Renal pelvis (tissue), 4 donors: Measurements from ENCODE around the gene HOXA9. TPM values are rescaled to one million over a fixed set of nuclear protein-coding genes. Genes with fewer than 3 reads are reported as not detected.
A peak's percentile ranks its signal among the peaks of the same experiment; 100 is the strongest.

Experiments
- DNase-seq: peaks from one replicate; pipeline ENCODE4 v3.0.0-alpha.2; 2013
- polyA plus RNA-seq, 3 donors: library from polyadenylated mRNA; unstranded; fragments of 120-200 nt; gene quantifications; one replicate each; pipeline ENCODE4 v1.2.1, GENCODE V29; 2013; ENCODE audit not compliant: insufficient read length in 3 of 3

The HOXA9 gene
- polyA plus RNA-seq, 3 donors = 102 to 118 (median 115) TPM

DNA sequence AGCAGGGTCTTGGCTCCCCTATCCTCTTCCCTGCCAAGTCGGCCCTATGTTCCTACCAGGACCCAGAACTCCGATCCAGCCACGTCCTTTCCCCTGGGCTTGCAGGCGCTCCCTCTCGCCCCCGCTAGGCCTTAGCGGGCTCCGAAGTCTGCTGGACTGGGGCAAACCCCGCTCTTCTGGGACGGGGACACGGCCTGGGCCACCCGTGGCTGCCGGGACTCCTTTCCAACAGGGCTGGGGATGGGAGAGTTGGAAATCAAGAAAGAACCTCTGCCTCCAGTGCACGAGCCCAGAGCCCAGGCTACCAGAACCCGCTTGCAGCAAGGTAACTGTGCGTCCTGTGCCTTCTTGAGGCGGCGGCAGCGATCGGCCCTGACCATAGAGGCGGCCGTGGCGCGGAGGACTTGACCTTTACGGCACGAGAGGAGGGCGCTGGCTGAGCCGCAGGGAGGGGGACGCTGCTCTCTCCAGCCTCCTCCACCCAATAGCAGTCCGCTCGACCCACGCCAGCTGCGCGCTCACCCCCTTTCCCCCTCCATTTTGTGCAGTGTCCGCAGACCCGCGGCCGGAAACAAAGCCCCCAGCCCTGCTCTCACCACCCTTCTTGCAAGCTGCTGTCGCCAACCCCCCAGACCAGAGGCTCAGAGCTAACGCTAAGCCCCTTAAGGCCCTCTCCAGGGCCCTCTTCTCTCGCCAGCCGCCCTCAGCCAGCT, 26.7 kb upstream of the HOXA9 start:
- no peak for DNase-seq

- no peak for DNase-seq
Observed at GRCh38 chr7:27191161-27191731, 25.9 kb upstream of the HOXA9 start.

DNA sequence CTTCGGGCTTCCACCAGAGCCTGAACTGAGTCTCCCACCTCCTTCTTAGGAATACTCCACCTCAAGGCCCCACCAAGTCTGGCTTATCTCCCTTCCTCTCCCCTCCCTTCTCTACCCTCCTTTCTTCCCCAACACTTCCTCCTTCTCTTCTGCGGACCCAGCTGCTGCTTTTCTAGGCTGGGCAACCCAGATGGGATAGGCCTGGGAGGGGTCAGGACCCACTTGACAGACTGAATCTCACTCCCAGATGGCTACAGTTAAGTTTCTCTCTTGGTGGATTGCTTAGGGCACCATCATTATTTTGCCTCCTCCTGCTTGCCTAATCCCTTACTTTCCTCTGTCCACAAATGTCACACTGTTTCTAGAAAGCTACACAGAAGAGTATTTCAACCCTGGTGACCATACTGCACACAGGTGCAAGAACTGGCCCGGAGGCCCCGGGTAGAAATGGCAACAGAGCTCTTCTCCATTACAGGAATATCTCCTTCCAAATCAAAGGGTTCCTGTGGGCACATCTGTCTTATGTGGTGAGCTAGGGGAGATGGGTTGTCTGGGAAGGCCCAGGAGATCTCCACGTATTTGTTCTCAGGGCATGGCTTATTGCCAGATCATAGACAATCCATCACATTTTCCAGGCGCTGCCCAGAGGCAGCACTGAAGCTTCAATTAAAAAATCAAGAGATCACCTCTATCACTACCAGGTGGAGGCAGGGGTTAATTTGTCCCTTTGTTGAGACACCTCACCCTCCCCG, 24.8 kb upstream of the HOXA9 start:
- no peak for DNase-seq

- peak; percentile 86 for DNase-seq
Observed at GRCh38 chr7:27189295-27189996, 24.1 kb upstream of the HOXA9 start.

DNA sequence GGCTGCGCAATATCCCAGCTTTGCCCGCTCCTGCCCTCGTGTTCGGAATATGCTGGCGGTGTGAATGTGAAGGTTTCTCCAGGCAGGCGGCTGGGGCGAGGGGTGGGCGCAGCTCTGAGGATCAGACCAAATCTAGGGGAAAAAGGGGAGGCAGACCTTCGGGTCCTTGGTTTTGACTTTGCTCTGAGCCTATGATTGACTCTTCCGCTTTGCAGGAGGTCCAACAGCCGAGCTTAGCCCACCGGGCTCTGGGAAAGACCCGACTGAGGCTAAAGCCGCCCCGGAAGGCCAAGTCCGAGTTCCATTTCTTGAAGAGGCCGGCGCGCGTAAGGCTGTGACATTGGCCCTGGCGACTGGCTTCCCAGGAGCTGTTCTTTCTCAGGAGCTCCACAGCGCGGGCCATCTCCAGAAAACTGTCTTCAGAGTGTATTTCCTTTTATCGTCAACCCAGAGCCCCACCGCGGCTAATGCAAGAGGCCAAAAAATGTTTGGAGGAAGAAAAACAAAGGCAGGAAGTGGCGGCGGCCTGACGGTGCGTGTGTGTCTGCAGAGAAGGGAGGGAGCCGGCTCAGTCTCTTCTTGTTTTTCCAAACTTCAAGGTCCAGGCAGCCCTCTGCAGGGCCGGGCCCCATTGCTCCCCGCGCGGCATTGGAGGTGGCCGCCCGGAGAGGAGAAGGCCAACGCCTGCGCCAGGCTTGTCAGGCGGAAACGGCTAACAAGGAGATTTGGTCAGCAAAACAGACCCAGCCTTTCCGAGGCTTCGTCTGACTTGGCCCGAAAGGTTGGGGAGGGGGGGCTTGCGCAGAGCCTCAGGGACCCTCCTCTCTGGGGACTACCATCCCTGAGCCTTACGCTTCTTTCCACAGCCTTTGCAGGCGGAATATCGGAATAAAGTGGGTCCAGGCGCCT, 23.3 kb upstream of the HOXA9 start:
- DNase-seq = no peak

DNA sequence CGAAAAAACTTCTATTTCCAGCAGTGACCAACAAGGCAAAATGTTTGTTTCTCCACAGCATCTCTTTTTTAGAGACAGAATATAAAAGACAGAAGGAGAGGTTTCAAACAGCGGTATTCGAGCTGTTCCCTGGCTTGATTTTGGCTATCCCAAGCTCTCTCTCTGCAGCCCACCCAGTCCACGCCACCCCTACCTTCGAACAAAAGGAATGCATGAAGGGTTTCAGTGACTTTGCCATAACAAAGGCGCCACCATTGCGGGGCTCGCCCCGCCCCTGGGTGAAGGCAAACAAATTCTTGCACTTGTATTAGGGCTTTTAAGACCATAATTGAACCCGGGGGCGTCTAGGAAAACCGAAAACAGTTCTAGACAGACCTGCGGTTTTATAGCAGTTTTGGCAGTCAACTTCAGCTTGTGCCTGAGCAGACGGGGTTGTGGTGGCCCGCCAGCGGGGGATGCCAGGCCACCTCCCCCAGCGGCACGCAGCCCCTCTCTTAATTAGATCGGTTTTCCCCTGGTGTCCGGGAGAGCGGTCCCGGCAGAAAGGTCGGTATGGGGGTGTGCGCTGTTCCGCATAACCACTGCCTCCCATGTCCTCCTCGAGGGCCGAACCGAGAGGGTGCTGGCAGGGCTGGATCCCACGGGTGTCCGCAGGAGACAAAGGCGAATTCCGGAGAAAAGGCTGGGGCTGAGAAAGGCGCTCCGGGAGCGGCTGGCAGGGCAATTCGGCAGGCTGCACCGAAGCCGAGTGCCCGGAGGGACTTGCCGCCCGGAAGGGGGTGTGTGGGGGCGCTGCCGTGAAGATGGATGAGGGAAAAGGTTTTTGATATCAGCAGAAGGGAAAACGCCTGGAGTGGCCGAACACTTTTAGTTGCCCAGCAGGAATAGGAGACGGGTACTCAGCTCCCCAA, 22.4 kb upstream of the HOXA9 start:
- no peak for DNase-seq

- DNase-seq = no peak
Observed at GRCh38 chr7:27186668-27187474, 21.5 kb upstream of the HOXA9 start.

- no peak for DNase-seq
Observed at GRCh38 chr7:27185854-27186667, 20.7 kb upstream of the HOXA9 start.

GRCh38 chr7:27185013-27185853, 19.9 kb upstream of the HOXA9 start, which contains the start of gene HOXA11:
Gene HOXA11, minus strand, starts transcription at chr7:27185232. Its CDS starts 88 bp downstream, at chr7:27185144.
- DNase-seq = peak; percentile 95

GRCh38 chr7:27184337-27185012, 19.1 kb upstream of the HOXA9 start:
- no peak for DNase-seq

GRCh38 chr7:27183682-27184336, 18.5 kb upstream of the HOXA9 start:
- no peak for DNase-seq

DNA sequence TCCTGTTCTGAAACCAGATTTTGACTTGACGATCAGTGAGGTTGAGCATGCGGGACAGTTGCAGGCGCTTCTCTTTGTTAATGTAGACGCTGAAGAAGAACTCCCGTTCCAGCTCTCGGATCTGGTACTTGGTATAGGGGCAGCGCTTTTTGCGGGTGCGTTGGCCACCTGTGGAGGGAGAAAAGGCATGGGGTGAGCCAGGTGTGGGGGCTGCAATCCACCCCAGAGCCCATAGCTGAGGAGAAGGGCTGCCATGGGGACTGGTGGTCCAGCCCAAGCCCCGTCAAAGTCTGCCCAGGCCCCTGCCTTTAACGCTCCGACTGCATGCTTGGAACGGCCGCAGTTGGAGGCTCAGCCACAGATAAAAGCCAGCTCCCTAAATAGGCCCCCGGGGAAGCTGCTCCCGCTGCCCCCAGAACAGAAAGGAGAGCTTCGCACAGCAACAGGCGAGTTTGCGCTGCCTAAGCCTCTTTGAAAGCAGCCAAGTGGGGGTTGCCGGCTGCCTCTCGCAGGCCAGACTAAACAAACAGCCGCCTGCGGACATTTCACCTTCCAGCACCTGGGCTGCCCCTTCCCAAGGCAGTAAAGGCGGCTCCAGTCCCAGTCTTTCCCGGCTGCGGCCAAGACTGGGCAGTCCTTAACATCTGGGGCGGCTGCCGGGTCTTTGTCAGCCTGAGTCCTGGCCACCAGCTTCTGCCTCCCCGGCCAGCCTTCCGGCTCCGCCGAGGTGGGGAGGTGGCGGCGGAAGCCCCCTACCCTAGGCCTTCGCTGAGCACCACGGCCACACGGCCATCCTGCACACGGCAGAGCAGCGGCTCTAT, 17.7 kb upstream of the HOXA9 start:
- DNase-seq = no peak

GRCh38 chr7:27182285-27182841, 17.0 kb upstream of the HOXA9 start:
- DNase-seq = no peak

GRCh38 chr7:27181795-27182275, 16.5 kb upstream of the HOXA9 start:
- DNase-seq = no peak
